Measurements from ENCODE around the gene ZBTB38.

DNA sequence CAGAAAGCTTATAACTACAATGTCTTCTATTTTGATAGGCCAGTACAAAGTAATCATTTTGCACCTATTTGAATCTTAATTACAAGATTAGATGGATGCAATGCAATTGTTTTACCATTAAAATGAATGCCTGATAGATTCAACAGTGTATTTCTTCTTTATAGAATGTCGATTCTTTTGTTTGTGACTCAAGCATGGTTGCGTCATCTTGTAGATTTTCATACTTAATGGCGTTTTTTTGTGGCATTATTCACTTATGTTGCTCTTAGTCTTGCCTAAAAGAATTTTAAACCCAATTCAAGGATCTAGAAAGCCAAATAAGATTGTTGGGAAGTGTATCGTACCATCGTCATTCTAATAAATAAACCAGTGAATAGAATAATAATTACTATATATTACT is 21.4 kb downstream of the ZBTB38 start:
- no peak for TF ChIP-seq EZH2 (IDR thresholded peaks at IDR 0.05; ENCODE audit: borderline replicate concordance, insufficient read depth, low read length, poor library complexity, severe bottlenecking)
- TF ChIP-seq, protein P1, sequence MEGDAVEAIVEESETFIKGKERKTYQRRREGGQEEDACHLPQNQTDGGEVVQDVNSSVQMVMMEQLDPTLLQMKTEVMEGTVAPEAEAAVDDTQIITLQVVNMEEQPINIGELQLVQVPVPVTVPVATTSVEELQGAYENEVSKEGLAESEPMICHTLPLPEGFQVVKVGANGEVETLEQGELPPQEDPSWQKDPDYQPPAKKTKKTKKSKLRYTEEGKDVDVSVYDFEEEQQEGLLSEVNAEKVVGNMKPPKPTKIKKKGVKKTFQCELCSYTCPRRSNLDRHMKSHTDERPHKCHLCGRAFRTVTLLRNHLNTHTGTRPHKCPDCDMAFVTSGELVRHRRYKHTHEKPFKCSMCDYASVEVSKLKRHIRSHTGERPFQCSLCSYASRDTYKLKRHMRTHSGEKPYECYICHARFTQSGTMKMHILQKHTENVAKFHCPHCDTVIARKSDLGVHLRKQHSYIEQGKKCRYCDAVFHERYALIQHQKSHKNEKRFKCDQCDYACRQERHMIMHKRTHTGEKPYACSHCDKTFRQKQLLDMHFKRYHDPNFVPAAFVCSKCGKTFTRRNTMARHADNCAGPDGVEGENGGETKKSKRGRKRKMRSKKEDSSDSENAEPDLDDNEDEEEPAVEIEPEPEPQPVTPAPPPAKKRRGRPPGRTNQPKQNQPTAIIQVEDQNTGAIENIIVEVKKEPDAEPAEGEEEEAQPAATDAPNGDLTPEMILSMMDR (IDR thresholded peaks at IDR 0.05; ENCODE audit: poor library complexity, severe bottlenecking), result no peak
- TF ChIP-seq, protein P2, sequence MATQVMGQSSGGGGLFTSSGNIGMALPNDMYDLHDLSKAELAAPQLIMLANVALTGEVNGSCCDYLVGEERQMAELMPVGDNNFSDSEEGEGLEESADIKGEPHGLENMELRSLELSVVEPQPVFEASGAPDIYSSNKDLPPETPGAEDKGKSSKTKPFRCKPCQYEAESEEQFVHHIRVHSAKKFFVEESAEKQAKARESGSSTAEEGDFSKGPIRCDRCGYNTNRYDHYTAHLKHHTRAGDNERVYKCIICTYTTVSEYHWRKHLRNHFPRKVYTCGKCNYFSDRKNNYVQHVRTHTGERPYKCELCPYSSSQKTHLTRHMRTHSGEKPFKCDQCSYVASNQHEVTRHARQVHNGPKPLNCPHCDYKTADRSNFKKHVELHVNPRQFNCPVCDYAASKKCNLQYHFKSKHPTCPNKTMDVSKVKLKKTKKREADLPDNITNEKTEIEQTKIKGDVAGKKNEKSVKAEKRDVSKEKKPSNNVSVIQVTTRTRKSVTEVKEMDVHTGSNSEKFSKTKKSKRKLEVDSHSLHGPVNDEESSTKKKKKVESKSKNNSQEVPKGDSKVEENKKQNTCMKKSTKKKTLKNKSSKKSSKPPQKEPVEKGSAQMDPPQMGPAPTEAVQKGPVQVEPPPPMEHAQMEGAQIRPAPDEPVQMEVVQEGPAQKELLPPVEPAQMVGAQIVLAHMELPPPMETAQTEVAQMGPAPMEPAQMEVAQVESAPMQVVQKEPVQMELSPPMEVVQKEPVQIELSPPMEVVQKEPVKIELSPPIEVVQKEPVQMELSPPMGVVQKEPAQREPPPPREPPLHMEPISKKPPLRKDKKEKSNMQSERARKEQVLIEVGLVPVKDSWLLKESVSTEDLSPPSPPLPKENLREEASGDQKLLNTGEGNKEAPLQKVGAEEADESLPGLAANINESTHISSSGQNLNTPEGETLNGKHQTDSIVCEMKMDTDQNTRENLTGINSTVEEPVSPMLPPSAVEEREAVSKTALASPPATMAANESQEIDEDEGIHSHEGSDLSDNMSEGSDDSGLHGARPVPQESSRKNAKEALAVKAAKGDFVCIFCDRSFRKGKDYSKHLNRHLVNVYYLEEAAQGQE (IDR thresholded peaks at IDR 0.05; ENCODE audit: borderline replicate concordance), result no peak
- no peak for TF ChIP-seq MXI1 (conservative IDR thresholded peaks at IDR 0.05; ENCODE audit: poor library complexity, severe bottlenecking)
- no peak for TF ChIP-seq EP300 (conservative IDR thresholded peaks at IDR 0.05; ENCODE audit: poor library complexity, severe bottlenecking)
- TF ChIP-seq TAF1 (IDR thresholded peaks at IDR 0.05; ENCODE audit: low read depth), result no peak

All from neural cell (in vitro differentiated cells).